Endometrial microvascular endothelial cells (primary cell): ENCODE results near the gene CDC25B. TPM values are rescaled to one million over a fixed set of nuclear protein-coding genes. Genes with fewer than 3 reads are reported as not detected.
"Not testable (repeated sequence)": the region's sequence is repeated elsewhere in the genome, so short reads cannot be mapped to it uniquely, and the experiment has no call there.

Experiments used
- in situ Hi-C: cut with HindIII; loops from 2 replicates; pipeline ENCODE4 v1.10.0; 2017; ENCODE audit warnings: low sequenced_read_pairs, low pct_unique_long_range_greater_than_20kb; ENCODE audit errors: inconsistent ontology term
- total RNA-seq: library from RNA; depleted of rRNA; stranded (reverse); fragments of >200 nt; gene quantifications from one replicate; pipeline ENCODE4 v1.2.3, GENCODE V29; 2015; ENCODE audit errors: inconsistent ontology term

Gene CDC25B
- total RNA-seq, 1 donor from 2014 or later: 61.7 TPM

DNA sequence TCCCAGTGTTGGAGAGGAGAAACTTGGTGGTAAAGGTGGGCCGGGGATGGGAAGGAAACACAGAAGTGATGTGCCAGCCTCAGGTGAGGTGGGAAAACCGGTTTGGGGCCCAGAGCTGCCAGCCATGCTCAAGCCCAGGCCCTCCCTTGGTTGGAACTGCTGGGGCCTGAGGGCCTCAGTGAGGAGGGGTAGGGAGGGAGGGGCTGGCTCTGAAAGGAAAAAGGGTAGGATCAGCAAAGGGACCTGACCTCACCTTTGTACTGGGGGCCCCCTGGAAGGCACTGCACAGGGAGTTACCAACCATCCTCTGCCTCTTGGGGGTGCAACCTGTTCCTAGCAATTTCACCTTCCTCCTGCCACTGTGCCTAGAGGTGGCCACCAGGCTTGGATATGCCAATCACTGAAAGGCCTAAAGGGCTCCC, 13.0 kb upstream of the CDC25B start:
- in situ Hi-C loops: no loop called here

DNA sequence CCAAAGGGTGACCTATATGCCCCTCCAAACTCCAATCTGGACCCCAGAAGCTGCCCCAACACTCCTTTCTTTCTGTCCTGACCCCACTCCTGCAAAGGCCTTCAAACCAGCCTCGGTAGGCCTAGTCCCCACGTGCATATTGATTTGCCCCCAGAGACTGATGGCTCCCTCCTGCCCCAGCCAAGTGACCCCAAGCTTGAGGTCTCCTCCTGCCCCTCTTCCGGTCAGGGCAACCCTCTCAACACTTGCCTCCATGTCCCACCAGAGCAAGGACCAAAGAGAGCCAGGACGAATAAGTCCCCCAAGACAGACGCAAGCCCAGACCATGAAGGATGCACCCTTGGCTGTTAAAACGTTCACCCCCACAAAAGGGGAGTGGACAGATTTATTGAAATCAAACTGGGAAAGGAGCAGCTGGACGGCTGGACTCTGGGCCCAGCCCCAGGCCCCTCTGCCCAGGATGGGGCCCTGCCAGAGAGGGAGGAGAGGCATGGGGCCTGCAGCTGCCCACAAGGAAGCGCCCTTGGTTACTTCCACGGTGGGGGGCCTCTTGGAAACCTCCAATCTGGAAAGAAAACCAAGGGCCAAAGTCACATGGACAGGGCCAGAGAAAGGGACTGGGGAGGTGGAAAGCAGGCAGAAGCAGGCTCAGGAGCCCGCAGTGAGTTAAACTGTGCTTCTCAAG, 12.5 kb upstream of the CDC25B start:
- in situ Hi-C loops: no loop called here

DNA sequence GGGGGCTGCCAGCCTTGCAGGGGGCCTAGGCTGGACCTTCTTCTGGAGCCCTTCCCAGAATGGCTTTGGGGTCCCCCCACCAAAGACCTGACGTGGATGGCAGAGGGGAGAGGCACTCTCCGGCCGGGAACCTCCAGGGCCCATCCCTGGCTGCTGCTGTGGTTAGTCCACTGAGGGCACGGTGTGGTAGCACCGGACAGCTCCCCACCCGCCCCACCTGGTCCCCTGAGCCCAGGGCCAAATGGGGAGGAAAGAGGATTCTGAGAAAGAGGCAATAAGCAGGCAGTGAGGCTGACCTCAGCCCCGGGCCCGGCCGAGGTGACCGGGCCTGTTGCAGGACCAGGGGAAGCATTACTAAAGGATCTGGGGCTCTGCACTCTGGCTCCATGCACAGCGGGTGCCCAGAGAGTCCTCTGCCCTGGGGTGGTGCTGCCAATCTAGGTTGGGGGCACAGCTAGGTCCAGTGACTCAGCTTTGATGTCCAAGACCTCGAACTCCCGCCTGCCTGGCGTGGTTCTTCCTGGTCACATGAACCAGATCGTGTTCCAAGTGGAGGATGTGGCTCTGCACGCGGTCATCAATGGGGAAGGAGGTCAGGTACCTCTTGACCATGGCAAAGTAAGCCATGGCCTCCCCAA, 11.8 kb upstream of the CDC25B start:
- in situ Hi-C loops: no loop called here

DNA sequence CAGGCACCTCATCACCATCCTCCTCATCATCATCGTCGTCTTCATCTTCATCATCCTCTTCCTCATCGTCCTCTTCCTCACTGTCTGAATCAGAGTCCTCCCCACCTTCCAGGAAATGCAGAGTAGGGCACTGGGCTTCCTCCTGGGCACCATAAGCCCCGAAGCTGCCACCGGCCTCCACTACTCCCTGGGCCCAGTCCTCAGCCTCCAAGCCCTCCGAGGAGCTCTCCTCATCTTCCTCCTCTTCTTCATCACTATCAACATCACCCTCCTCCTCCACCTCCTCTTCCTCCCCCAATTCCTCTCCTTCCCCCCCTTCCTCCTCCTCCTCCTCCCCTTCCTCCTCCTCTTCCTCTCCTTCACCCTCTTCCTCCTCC, 11.3 kb upstream of the CDC25B start:
- in situ Hi-C loops: no loop called here

DNA sequence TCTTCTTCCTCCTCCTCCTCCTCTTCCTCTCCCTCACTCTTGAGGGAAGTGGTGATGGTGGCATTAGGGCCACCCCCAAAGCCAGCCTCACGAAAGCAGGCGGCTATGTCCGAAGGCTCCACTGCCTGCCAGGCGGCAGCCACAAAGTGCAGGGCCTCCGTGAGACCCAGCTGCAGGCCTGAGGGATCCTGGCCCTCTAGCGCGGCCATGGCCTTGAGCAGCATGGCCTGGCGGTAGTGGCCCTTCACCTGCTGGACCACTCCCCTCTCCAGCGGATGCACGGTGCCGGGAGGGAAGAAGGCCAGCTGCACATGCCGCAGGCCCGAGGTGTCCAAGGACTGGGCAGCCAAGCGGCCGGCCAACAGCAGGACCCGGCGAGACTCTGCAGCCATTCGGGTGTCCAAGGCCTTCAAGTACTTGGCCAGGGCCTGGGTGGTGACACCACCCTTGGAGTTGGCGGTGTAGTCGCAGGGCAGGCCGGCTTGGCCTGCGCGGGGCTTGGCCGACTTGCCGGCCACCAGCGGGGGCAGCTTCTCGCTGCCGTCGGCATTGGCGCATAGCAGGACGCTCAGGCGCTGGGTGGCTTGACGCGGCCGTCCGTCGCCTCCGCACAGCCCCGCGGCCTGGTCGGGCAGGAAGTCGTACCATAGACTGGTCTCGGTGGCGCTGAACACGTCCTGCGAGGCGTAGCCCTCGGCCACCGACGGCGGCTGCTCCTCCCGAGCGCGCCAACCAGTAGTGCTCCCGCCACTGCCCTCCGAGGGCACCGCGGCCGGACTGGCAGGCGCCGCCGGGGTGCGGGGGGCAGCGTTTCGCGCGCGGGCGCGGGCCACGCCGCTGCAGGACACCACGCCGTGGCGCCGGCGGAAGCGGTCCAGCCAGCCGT, 10.6 kb upstream of the CDC25B start:
- in situ Hi-C loops: no loop called here

DNA sequence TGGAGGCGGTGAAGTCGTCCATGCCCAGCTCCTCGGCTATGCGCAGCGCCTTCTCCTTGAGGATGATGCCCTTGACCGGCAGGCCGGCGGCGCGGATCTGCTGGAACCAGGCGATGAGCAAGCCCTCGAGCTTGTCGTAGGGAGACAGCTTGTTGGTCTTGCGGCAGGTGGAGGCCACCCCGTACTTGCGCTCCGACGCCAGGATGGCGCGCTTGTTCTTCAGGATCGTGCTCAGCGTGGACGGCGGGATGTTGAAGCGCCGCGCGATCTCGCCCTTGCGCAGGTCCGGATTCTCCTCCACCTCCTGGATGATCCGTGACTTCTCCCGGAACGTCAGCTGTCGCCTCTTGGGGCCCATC, 10.0 kb upstream of the CDC25B start:
- in situ Hi-C loops: no loop called here

DNA sequence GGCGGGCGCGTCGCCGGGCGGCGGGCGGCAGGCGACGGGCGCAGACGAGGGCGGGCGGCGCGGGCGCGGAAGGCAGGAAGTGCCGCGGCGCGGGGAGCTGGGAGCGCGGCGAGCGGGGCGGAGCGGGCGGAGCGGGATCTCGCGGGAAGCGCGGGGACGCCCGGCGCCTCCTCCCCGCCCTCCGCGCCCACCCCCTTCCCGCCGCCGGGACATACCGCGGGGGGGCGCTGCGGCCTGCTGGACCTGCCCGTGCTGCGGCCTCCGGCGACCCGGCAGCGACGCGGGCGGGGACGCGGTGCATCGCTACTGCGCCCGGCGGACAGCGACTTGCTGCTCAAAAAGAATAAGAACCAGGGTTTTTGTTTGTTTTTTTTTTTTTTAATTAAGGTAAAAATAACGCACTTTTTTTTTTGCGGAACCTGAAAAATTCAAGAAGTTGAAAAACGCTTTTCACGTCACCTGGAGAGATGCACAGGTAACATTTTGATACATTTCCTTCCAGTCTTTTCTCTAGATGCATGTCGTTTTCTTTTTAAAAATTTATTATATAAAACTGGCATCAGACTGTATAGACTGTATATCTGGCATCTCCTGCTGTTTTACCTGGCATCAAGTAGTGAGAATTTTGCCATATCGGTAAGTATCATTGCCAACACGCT, 9.3 kb upstream of the CDC25B start, which contains the start of gene CENPB:
CENPB (minus strand) TSS at position 76 of the 659 bp plus-strand sequence. CDS start 257 bp downstream, outside the sequence.
- in situ Hi-C loops: no loop called here

DNA sequence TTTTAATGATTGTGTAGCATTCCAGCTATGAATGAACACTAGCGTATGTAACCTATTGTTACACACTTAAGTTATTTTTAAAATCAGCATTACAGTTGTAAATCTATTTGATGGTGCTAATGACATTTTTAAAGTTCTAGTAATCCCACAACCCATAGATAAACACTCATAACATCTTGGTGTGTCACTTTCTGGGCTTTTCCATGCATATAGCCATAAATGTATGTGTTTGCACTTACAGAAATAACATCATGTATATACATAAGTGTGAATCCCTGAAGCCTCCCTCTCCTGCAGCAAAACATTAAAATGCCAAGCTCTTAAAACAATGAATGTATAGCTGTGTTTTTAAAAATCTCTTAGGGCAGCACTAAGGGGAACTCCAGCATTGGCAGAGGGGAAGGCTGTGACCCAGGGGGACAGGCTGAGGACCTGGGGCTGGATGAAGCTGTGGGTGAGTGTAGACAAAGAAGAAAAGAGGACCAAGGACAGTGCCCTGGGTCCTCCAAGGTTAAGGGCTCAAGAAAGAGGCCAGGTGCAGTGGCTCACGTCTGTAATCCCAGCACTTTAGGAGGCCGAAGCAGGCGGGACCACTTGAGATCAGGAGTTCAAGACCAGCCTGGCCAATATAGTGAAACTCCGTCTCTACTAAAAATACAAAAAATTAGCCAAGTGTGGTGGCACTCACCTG, 8.6 kb upstream of the CDC25B start:
- in situ Hi-C loops: no loop called here

DNA sequence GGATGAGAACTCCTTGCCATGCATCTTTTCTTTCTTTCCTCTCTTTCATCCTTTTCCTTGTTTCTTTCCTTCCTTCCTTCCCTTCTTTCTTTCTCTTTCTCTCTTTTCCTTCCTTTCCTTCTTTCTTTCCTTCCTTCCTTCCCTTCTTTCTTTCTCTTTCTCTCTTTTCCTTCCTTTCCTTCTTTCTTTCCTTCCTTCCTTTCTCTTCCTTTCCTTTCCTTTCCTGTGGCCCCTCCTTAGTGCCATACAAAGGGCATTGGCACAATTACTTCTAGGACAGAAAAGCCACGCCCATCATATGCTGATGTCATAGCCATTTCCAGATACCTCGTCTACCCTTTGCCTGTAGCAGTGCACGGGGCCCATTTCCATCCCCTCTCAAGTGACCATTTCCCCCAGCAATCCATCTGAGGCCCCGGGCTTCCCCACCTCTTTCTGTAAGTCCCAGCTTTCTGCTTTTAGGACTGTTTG, 7.4 kb upstream of the CDC25B start:
- in situ Hi-C loops: no loop called here

DNA sequence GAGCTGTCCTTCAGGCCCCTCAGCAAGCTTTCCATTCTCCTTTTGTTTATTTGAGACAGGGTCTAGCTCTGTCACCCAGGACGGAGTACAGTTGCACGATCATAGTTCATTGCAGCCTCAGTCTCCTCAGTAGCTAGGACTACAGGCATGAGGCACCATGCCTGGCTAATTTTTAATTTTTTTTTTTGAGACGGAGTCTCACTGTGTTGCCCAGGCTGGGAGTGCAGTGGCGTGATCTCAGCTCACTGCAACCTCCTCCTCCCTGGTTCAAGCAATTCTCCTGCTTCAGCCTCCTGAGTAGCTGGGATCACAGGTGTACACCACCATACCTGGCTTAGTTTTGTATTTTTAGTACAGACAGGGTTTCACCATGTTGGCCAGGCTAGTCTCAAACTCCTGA, 6.9 kb upstream of the CDC25B start:
- in situ Hi-C loops: not testable (repeated sequence)

DNA sequence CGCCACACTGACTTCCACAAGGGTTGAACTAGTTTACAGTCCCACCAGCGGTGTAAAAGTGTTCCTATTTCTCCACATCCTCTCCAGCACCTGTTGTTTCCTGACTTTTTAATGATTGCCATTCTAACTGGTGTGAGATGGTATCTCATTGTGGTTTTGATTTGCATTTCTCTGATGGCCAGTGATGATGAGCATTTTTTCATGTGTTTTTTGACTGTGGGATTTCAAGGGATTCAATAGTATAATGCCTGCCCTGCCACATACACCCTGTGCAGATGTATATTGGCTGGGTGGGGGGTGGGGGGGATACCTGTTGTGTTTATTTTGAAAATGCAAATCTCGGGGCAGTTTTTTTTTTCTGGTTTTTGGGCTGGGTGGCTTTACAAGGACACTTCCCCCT, 1.9 kb upstream of the CDC25B start:
- in situ Hi-C loops: not testable (repeated sequence)

DNA sequence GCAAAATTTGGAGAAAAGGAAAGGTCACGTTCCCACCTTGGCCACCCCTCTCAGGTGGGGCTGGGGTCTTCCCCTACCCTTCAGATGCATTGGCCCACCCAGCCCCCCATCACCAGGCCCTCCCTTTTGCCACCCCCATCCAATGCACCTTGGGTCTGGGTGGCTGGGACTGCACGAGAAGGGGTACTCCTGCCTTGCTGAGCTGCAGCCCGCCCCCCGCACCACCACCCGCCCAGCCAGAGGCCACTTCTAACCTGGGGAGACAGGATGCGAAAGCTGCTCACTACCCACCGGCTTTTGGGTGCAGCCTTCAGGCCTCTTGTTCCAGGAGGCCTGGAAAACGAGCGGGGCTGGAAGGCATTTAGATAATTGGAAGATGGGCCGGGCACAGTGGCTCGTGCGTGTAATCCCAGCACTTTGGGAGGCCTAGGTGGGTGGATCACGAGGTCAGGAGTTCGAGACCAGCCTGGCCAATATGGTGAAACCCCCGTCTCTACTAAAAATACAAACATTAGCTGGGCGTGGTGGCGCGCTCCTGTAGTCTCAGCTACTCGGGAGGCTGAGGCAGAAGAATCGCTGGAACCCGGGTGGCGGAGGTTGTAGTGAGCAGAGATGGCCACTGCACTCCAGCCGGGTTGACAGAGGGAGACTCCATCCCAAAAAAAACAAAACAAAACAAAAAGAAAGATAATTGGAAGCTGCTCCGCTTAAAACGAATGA, 1.2 kb upstream of the CDC25B start:
- in situ Hi-C loops: no loop called here

DNA sequence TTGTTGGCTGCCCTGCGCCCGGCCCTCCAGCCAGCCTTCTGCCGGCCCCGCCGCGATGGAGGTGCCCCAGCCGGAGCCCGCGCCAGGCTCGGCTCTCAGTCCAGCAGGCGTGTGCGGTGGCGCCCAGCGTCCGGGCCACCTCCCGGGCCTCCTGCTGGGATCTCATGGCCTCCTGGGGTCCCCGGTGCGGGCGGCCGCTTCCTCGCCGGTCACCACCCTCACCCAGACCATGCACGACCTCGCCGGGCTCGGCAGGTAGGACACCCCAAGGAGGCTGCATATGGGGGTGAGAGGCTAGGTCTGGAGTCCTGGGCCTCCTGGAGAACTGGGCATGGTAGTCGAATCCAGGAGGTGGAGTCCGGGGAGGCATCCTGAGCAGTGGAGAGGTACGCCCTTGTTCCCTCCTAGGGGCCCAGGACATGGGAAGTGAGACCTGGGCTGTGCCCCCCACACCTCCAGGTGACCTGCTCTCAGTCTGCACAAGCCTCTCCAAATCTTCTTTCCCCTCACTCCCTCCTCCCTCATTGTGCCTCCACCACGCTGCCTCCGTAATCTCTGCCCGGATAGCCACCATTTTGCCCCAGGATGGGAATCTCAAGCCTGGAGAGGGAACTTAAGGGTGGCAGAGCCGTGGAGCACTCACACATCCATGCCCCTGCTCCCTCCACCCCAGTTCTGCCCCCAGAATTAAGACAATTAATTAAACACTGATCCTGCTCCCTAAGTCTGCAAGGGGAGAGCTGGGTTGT, 541 bp downstream of the CDC25B start:
- in situ Hi-C loops: no loop called here

DNA sequence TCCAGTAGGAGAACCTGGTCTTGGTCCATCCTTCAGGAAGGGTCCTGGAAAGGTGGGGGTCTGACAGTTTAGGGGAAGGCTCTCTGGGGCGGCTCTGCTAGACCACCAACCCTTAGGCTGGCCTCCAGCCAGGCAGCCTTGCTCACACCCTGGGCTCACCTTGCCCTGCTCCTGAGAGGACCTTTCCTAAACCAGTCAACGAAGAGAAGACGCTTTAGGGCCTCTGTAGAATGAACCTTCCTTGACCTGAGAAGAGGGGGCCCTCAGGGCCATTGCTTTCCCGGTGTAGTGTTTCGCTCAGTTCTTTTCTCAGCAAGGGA, 1.1 kb downstream of the CDC25B start:
- in situ Hi-C loops: no loop called here

DNA sequence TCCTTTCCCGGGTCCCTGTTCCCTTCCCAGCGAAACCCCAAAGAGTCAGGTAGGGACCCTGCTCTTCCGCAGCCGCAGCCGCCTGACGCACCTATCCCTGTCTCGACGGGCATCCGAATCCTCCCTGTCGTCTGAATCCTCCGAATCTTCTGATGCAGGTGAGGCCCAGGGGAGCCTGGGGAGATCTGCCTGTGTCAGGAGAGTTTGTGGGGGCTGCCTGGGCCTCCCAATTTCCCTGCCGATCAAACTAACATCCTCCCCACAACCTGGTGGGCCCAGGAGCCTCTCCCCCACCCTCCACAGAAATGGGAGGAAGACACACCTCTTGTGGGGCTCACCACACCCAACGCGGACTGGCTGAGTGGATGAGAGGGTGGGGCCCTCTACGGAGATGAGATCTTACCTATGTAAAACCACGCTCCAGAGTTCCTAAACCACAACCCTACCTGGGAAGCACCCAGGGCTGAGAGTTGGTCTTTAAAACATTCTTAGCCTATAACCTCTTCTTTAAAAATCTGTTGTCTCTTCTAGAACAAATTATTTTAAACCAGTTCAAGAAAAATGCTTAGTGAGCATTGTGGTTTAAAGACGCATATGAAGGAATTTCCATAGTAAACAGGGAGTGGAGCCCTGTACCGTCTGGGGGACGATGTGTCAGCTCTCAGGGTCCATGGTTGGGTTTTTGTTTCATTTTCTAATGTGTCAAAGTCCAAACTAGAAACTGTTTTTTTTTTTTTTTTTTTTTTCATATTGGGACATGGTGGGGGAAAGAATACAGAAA, 1.7 kb downstream of the CDC25B start:
- in situ Hi-C loops: no loop called here

DNA sequence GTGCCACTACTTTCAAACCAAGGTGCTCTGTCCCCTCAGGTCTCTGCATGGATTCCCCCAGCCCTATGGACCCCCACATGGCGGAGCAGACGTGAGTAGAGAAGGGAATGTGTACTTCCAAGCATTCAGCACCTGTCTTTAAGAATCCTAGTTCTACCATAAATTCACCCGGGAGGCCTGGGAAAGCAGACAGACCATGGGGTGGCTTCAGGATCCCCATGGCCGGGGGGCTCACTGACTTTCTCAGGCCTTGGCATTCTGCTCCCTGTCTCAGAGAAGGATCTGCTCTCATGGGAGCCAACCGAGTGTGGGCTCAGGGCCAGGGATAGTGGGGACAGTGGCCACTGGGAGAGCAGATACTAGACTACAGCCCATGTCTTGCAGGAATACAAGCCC, 2.3 kb downstream of the CDC25B start:
- in situ Hi-C loops: no loop called here

DNA sequence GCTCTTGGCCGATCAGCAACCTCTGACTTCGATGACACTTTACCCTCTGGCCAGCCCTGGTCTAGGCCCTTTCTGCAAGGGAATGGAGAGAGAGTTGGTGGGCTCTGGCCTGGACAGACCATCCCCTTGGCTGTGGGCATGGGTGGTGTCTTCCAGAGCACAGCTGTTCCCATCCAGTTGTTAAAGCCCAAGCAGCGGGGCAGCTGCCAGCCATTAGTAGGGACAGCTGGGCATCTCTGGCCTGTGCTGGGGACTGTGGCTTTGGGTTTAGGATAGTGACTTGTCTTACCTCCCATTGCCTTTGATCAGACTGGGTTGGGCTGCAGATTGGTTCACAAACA, 2.8 kb downstream of the CDC25B start:
- in situ Hi-C loops: no loop called here
